Stimulated activated CD4-positive, alpha-beta T cell treated with anti-CD3 and anti-CD28 coated beads, TNF-alpha, amount 100 ng/mL, for 48 hours (primary cell): ENCODE data around the gene GTPBP1.

Source experiments
- DNase-seq, 3 donors: peaks; one replicate each; pipeline ENCODE4 v3.0.0-alpha.2; 2020; ENCODE audit warnings: low read depth in 3 of 3

The GTPBP1 gene

DNA sequence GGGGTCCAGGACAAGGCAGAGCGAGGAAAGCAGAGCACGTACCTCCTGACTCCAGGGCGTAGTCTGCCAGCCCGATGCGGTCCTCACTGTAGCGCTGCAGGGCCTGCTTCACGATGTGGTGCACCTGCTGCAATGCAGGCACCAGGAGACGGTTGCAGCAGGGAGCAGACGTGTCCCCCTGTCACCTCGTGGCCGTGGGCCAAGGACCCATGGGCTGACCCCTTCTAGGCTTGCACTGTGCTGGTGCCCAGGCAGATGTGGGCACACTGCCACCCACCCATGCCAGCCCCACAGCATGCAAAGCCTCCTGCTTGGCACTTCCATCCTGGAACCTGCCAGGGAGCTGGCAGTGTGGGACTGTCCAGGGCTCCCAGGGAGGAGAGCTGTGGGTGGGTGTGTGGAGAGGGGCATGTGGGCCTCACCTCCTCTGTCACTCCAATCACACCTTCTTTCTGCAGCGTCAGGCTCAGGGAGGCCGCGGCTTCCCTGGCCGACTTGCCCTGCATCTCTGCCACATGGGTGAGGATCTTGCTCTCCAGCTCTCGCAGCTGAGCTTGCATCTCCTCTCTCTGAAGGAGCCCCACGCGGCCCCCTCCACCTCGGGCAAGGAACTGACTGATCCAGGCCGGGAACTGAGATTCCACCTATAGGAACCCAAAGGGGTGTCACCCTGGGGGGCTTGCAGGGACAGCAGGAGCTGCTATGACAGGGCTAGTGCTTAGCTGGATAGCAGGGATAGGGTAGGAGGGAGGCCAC, 33.7 kb downstream of the GTPBP1 start:
- DNase-seq, result no peak

DNA sequence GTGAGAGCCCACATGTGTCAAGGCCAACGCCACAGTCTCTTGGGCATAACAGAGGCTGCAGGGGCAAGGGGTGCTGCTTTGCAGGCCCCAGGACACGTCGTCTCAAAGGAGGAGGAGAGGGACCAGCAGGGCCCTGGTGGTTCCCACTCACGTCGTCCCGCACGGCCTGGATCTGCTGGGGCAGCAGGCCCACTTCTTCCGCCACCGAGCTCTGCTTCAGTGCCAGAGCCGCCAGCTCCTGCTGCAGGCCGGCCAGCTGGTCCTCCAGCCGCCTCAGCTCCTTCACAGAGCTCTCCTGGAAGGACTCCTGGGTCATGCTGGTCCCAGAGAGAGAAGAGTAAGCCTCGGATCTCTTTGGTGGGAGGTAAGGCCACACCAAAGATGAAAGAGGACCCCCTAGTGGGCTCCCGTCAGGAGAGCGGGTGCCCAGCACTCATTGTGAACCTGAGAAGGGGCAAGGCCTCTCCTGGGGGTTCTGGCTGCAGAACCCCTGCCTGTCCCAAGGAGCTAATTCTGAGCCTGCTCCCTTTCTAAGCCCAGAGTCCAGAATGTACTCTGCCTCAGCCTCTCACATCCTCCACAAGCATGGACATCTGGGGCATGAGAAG, 34.5 kb downstream of the GTPBP1 start:
- DNase-seq, result no peak

DNA sequence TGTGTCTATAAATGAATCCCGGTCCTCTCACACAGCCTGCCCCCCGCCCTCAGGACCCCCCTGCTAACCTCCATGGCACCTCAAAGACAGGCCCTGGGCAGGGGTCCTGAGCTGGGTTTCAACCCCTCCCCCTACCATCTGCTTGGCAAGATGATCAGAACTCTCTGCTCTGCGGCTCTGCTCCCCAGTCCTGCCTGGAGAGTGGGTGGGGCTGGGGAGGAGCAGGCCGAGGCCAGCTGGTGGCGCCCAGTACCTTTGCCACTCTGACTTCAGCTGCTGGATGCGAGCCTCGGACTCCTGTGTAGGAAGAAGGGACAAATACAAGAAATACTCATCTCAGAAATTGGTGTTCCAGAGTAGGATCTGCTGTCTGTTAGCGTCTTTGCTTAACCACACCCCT, 35.0 kb downstream of the GTPBP1 start:
- no peak for DNase-seq

DNA sequence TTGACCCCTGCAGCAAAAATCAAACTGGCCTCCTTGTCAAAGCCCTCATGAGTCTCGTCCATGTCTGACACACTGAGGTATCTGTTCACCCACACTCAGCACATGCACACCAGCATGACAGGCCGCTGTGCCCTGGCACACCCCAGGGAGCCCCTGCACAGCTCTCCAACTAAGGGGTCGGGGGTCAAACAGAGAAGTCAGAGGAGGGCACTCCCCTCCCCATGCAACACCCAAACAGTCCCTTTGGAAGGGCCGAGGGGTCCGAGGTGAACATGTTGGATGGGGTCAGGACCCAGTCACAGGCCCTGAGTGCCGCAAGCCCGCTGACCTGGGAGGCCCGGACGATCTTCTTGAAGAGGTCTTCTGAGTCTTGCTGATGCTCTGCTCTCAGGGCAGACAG, 35.4 kb downstream of the GTPBP1 start:
- no peak for DNase-seq

DNA sequence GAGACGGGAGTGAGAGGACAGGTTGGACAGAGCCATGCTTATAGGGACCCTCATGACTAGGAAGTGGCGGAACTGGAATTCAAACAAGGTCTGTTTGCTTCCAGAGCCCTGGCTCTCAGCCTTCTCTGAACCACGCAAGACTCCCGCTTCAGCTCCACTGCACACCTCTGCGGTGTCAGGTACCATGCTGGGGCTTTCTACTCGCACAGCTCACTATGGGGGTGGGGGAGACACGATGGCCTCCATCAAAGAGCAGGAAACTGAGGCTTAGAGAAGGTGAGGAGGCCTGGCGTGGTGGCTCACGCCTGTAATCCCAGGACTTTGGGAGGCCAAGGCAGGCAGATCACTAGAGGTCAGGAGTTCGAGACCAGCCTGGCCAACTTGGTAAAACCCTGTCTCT, 35.8 kb downstream of the GTPBP1 start:
- DNase-seq, result no peak

DNA sequence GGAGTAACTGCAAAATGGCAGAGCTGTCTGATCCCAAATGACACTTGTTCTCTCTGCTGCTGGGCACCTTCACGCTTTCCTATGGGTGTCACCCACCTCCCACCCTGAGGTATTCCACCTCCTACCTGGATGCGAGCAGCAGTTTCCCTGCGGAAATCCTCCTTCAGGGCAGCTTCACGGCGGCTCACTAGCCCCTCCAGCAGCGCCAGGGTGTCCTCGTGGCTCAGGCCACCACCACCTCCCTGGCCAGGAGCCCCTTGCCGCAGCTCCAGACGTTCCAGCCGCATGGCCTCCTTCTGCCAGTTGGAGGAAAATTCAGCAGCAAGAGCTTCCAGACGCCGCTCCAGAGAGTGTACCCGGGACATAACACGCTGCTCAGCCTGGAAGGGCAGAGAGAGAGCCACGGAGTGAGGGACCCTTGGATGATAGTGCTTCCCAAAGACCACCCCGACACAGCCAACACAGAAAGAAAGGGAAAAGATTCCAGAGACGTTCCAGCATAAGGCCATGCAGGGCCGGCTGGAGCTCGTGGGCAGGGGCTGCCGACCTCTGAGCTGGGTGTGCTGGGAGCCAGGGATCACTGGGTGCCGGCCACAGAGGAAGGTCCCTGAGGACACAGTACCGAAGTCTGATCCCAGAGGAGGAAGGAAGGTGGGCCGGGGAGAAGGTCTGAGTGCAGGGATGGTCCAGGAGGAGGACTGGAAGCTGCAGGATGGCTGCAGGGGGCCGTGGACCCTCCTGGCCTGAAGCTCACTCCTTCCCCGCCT, 36.6 kb downstream of the GTPBP1 start:
- no peak for DNase-seq

DNA sequence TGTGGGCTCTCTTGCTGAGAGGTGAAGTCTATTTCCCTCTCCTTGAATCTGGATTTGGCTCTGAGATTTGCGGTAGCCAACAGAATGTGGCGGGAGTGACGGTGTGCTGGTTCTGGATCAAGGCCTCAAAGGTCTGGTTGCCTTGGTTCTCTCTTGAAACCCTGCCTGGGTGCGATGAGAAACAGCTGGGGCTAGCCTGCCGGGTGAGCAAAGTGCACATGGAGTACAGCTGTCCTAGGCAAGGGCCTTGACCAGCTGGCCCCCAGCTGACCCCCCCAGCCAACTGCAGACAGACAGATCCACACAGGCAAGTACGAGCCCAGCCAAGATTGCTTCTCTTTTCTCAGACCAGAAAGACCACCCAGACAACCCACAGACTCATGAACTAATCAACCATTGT, 39.2 kb downstream of the GTPBP1 start:
- no peak for DNase-seq

DNA sequence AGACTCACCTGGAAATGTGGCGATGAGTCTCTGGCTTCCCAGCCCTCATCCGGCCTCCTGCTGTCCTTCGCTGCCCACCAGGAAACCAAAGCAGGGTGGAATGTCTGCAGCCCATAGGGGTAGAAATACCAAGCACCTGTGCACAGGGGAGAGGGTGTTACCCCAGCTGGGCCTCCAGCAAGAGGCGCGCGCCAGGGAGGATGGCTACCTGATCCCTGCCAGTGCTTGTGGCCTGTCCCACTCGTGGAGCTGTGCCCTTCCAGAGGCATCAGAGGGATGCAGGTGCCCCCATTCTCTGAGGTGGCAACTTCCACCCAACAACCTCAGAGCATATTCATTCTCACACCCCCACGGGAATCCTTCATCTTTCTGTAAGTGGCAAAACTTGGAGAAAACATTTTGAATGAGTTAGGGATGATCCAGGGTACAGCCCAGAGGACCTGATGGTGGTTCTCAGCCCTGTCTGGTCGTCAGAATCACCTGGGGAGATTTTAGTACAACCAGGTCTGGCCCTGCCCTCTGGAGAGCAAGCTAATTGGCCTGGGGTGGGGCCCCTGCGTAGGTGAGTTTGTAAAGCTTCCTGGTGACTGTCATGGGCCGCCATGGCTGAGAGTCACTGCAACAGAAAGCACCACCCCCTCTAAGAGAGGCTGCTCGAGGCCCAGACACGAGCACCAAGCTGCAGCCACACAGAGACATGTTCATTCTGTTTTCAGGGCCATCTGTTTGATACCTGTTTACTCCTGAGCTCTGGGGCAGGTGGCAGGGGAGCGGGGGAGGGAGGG, 40.1 kb downstream of the GTPBP1 start:
- DNase-seq, result no peak

DNA sequence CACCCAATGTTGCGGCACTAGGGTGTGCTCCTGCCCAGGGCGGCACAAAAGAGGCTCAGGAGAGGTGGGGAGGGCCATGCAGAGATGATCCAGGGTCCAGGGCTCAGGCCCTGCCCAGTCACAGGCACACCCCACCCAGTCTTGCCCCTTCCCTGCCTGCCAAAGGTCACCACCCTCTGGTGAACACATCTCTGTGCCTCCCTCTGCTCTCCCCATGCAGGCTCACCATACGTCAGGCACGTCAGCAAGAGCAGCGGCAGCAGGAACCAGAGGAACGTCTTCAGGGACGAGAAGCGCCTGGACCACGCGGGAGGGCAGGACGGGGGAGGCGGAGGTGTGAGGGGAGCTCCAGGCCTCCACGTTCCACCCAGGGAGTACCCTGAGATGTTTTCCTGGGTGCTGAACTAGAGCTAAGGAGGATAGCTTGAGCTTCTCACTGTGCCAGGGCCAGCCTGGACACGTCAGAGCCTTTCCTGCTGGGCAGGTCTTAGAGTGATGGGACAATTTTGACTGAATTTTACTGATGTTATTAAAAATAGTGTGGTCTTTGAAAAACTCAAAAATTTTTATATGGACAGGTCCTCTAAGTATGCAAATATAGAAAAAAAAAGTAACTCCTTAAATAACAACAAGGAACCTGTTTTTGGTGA, 42.9 kb downstream of the GTPBP1 start:
- DNase-seq, result no peak

DNA sequence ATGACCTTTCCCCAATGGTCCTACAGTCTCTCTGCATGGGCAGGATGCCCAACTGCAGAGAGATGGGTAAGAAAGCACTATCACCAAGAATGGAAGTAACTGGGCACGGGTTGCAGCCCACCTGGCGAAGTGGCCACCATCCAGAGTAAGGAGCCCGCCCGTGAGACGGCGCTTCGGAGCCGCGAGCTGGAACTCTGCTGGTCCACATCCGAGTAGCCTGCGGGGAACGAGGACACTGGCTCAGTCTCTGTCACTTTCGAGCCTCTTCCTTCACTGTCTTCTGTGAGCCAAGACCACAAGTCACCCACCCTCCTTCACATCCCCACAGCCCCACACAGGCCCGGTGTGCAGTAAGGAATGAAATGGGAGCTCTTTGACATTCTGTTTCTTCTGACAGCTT, 44.4 kb downstream of the GTPBP1 start:
- no peak for DNase-seq

DNA sequence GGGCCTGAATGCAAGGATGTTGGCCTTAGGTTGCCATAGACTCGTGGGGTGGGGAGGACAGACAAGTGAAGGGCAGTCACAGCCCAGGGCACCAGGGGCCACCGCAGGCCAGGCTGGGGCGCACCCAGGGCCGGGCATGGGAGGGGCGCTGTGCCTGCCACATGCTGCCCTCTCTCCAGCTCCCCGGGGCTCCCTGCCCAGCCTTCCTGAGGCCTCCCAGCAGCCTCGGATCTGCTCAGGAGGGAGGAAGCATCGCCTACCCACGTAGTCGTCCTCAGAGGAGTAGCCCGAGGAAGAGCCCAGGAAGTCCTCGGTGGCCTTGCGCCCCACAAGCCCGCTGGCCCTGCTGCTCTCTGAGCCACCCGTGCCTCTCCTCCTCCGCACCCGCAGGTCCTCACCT, 44.9 kb downstream of the GTPBP1 start:
- DNase-seq, result no peak

DNA sequence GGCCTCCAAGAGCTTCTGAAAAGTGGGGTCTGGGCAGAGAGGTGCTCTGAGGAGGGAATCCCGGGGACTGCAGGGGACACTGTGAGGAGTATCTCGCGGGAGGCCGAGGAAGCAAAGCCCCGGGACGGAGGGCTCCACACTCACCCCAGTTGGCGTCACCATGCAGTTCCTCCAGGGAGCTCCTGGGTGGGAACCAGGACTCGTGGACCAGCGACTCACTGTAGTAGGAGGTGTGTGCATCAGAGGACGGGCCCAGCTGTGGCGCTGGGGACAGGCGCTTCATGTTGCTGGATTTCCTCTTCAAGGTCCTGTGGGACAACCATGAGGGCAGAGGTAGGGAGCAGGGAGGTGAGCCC, 45.3 kb downstream of the GTPBP1 start:
- DNase-seq, result no peak

DNA sequence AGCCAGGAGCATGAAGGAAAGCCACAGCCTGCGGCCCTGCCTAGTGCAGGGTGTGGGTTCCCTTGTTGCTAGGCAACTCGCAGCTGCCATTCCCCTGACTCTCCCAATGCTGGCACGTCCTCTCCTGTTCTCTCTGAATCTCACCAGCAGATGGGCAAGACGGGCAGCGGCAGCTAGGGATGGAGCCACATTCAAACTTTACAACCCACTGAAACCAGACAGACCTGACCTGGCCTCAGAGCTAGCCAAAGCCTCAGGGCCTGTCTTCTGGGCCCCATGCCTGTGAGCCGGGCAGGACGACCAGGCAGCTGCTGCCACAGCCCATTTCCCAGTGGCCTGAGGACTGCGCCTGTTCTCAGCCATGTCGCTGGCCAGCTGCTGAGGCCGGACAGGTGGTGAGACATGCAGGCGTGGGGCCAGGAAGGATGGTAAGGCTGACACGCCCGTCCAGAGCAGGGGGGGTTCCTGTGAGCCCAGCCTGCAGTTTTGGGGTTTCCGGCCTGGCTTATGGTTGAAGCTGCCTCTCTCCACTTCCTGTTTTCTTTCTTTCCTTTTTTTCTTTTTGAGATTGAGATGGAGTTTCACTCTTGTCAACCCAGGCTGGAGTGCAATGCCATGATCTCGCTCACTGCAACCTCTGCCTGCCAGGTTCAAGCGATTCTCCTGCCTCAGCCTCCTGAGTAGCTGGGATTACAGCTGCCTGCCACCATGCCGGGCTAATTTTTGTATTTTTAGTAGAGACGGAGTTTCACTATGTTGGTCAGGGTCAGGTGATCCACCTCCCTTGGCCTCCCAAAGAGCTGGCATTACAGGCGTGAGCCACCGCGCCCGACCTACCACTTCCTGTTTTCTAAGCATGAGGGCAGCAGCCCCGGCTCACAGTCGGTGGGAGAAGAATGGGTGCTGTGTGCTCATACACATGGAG, 45.9 kb downstream of the GTPBP1 start:
- DNase-seq, result peak in 2 of 3 donors; percentile 47 to 57

DNA sequence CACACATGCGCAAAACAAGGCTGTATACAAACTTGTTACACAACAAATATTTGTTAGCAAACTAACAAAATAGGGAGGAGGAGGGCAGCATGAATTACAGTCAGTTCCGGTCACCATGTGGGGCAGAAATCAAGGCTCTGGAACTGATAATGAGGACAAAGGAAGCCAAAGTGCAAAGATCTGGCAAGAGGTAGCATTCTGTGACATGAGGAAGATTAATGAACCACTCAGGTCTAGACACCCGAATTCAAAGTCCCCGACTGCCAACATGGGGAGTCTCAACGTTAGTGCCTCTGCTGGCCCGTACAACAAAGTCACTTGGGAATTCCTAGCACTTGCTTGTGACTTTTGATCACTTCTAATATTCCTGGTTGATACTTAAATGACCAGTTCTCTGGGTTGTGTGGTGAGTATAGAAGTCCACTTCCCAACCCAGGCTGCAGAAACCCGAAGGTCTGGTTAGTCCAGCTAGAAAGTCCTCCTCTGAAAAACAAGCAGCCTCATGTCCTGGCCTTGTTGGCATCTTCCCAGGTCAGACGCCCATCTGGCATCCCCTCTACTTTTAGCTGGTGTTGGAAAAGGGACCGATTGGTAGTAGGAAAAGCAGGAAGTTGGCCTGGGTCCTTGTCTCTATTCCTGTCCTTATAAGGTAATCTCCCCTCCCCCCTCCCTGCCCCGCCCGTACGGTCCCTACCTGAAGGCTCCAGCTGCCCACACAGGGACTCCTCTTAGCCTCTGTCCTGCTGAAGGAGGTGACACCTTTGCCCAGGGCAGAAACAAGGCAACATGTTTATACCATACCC, 48.4 kb downstream of the GTPBP1 start:
- no peak for DNase-seq

DNA sequence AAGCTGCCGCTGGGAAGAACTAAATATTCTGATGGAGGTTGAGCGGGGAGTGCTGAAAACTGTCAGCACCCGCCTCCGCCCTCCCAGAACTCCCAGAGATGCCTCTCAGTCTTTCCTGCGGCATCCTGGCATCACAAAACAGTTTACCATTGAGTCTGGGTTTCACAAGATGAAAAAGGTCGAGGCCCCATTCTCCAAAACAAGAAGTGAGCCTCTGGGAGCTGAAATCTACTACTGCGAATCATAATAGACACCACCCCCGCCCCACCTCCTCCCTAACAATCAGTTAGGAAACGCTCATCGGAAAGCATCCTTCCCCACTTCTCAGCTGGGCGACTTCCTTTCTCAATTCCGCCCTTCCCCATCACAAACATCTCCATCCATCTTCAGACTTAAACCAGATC, 49.0 kb downstream of the GTPBP1 start:
- DNase-seq, result peak in 1 of 3 donors; percentile 30

DNA sequence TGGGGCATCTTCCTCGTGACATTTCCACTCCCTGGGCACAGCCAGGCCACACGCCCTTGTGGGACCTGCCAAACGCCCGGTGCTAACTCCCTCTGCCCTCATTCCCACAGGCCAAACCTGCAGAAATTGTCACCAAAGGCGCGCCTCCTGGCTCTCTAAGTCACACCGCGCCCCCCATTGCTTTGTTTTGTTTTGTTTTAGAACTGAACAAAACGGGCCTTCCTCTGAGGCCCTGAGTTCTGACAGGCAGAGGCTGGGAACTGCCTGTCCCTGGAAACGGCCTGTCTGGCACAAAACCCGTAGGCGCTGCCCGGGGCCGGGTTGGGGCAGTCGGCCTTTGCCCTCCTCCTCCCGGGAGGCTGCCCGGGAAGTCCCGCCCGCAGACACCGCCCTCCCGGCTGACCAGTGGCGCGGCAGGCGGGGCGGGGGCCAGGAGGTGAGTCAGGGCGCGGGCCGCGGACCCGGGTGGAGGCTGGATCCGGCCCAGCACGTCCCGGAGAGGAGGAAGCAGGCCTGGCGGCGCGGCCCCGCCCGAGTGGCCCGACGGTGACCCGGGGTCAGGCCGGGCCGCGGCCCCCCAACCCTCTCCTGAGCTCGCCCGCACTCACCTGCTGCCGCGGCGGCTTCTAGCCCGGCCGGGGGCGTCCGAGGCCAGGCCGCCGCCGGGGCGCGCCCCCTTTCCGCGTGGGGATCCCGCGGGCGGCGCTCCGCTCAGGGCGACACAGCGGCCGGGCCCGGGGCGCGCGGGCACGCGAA, 49.6 kb downstream of the GTPBP1 start:
- peak in 1 of 3 donors; percentile 36 for DNase-seq

DNA sequence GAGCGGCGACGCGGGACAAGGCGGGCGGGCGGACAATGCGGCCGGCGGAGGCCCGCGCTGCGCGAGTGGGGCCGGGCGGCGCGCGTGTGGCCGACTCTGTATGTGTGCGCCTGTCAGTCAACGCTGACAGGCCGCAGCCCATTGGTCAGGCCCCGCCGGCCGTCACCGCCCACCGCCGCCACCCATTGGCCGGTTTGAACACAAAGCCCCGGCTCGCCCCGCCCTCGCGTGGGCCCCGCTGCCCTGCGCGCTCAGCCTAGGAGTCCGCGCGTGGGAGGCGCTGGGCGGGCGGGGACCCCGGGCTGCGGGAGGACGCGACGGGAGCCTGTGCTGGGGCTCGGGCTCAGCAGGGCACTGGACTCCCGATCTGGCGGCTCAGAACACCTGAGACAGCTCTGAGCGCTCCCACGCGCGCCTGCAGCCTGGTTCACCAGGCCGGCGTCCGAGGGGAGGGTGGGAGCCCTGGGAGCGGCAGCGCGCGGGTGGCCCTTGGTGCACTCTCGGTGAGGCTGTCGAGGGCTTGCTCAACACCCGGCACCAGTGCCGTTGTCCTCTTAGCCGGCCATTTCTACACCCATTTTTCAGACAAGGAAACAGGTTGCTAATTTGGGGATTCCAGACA, 50.3 kb downstream of the GTPBP1 start, which contains the start of gene SUN2:
Gene SUN2 (minus strand): TSS at position 88 of the 622 bp plus-strand sequence. CDS start 3,370 bp downstream, outside the sequence.
- DNase-seq, result peak; percentile 86 to 93 (median 88)

DNA sequence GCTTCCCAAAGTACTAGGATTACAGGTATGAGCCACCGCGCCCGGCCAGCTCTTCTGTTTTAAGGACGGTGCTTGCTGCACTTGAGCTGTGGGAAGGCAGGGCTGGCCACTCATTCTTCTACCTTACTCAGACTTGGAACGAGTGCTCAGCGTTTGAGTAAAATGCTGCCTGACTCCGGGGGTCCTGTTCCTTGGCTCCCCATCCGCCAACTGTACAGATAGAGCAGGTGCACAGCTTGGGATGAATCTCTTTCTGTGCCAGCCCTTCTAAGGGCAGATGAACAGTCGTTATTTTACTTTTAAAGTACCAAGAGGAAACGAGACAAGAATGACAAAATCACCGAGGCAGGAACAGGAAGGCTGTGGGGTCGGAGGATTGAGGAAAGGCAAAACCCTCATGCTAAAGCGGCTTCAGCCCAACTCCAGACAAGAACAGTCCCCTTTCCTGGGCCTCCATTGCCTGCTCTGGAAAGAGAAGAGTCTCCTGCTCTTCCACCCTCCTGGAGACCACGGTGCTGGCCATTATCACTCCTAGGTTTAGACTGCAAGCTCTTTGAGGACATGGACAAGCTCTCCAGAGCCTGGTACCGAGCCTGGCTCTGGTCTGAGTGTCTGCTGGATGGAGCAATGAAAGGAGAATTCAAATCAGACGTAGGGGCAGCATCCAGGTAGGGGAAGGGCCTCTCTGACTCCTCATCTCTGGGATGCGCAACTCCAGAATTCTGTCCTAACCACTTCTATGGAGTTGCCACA, 51.1 kb downstream of the GTPBP1 start:
- DNase-seq, result no peak
